HG02943 (cell line): ENCODE results near the gene TADA3.

Experiments
- ATAC-seq: cut with Tn5 transposase; IDR thresholded peaks from one replicate; pipeline ENCODE4 v1.9.1; 2021; ENCODE audit warnings: mild to moderate bottlenecking, low read depth, moderate library complexity; ENCODE audit not compliant: unreplicated experiment

TADA3 gene

GRCh38 chr3:9765865-9766264, 26.4 kb downstream of the TADA3 start:
- ATAC-seq, result no peak

GRCh38 chr3:9762871-9763270, 29.4 kb downstream of the TADA3 start:
- no peak for ATAC-seq

DNA sequence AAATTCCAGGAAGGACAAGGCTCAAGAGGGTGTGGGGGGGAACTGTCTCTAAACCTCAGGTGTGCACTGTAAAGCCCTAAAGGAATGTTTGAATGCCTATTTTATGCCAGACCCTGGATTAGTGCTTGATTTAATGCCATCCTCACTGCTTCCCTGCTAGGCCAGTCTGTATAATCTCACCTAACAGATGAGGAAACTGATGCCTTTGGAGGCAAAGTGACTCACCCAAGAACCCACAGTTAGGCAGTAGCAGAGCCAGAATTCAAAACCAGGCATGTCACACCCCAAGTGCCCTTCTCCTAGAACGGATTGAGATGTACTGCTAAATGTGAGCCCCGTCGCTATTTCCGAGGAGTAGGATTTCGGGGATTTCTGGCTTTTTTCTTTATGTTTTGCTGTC, 30.4 kb downstream of the TADA3 start:
- ATAC-seq, result no peak

DNA sequence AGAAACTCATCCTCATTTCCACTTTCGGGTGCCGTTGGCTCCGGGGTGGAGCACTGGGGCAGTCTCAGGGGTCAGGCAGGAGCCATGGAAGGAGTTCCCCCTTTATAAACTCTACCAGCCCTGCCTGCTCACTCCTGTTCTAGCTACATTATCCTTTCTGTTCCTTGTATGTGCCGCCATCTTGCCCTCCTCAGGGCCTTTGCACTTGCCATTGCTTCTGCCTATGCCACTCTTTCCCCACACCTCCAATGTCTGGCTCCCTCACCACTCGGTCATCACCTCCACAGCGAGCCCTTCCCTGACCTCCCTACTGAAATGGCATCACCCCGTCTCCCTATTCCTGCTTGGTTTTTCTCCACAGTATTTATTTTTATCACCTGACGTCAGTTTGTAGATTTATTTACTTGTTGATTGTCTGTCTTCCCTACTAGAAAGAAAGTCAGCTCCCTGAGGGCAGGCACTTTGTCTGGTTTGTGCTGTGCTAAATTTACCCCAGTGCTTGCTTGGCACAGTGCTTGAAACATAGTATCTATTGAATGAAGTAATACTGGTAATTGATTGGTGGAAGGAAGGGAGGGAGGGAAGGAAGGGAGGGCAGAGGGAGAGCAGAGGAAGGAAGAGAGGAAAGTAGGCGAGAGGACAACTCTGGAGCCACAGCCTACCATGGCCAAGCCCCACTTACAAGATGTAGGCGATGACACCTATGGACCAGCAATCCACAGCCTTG, 31.3 kb downstream of the TADA3 start:
- no peak for ATAC-seq

DNA sequence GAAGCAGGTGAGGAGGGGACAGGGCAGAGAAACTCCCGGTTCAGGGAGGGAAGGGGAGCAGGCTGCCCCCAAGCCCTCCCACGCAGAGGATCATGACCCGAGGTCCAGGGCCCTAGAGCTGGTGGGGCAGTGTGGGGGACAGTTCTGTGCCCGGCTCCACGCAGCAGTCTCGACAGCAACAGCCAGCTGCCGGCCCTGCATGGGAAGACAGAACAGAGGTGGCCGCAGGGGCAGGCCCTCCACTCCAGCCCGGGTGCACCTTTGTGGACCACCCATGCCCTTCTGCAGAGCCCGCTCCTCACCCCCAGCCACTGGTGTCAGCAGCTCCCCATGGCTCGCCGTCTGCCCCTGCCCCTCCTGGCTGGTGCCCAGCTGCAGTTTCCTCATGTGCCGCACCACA, 34.8 kb downstream of the TADA3 start:
- ATAC-seq, result no peak

DNA sequence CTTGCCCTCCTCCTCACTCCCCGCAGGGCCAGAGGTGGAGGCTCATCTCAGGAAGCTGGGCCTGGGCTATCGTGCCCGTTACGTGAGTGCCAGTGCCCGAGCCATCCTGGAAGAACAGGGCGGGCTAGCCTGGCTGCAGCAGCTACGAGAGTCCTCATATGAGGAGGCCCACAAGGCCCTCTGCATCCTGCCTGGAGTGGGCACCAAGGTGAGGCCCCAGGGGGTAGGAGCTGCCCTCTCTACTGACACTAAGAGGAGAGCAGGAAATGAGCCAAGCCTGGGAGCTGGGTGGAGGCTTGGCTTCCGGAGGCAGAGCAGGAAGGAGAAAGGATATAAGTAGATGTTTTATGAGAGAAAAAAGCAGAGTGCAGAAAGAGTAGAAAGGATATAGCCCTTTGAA, 37.6 kb downstream of the TADA3 start:
- no peak for ATAC-seq

DNA sequence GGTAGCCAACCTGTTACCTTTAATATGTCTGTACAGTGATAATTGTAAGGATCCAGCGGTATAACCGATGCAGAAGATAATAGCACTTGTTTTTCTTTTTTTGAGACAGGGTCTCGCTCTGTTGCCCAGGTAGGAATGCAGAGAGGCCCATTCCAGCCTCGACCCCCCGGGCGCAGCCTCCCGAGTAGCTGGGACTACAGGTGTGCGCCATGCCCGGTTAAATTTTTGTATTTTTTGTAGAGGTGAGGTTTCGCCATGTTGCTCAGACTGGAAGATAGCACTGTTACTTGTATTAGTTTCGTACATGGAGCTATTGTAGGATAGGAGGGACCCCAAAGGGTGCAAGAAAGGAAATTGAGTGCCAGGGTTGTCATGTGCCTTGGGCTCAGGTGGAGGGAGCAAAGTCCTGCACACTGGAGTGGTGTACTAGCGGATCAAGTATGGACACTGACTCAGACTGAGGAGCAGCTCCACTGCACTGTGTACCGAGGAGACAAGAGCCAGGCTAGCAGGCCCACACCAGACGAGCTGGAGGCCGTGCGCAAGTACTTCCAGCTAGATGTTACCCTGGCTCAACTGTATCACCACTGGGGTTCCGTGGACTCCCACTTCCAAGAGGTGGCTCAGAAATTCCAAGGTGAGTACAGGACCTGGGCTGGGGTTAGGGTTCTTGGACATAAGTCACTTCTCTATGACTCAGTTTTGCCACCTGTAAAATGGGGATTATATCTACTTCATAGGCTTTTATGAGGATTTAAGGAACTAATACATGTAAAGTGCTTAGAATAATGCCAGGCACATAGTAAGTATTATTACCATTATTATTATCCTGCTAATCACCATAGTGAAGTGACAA, 41.5 kb downstream of the TADA3 start:
- no peak for ATAC-seq

- ATAC-seq, result peak; percentile 92
Measured at GRCh38 chr3:9749645-9750555, 42.4 kb downstream of the TADA3 start, which contains the start of gene OGG1. OGG1 (plus strand) TSS chr3:9749952; CDS start chr3:9750287, 335 bp downstream.

DNA sequence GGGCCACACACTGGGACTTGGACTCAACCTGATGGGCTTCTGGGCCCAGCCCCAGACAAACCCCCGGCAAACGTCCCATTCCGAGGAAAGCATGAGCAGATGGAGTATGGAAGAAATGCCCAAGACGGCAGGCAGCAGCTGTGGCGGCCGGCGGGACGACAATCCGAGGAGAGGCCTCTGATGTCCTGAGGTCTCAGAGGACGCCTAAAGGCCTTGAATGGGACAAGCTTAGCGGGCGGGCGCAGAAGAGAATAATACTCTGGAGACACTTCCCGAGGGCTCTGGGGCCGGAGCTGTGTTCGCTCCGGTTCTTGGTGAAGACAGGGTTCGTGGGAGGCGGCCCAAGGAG, 43.0 kb downstream of the TADA3 start:
- ATAC-seq, result no peak

- ATAC-seq, result no peak
Measured at GRCh38 chr3:9748031-9748430, 44.2 kb downstream of the TADA3 start.

DNA sequence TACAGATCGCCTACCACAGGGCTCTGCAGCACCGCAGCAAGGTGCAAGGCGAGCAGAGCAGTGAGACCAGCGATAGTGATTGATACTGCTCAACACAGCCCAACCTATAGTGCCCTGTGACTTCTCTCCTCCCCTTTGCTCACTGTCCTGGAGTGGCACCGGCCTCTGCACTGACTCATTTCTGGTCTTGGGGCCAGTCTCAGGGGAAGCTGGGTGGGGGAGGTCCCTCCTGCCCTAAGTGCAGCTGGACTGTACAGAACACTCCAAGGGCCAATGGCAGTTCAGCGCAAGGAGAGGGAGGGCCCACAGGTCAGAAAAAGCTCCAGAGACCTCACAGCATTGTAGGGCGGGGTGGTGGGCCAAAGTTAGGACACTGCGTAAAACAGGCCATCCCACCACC, 45.0 kb downstream of the TADA3 start:
- ATAC-seq, result no peak

DNA sequence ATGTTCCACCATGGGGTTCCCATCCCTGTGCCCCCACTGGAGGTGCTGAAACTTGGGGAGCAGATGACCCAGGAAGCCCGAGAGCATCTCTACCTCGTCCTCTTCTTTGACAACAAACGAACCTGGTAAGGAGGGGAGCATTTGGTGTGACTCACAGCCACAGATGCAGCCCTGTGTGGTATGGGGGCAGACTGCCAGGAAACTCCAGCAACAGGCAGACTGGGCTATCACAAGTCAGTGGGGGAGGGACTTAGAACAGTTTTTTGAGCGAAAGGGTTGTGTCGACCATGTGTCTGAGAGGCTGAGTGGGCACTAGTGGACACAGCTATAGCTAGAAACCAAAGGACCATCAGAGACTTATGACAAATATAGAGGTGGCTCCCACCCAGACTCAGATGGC, 45.9 kb downstream of the TADA3 start:
- no peak for ATAC-seq

GRCh38 chr3:9745521-9745920, 46.8 kb downstream of the TADA3 start:
- no peak for ATAC-seq

- ATAC-seq, result no peak
Measured at GRCh38 chr3:9744162-9744561, 48.1 kb downstream of the TADA3 start.

DNA sequence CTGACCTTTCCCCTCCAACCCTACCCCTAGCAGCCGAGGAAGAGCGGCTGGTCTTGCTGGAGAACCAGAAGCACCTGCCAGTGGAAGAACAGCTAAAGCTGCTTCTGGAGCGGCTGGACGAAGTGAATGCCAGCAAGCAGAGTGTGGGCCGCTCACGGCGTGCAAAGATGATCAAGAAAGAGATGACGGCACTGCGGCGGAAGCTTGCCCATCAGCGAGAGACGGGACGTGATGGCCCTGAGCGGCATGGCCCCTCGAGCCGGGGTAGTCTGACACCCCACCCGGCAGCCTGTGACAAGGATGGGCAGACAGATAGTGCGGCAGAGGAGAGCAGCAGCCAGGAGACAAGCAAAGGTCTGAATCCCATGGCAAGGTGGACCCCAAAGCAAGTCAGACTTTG, 48.7 kb downstream of the TADA3 start:
- ATAC-seq, result no peak

GRCh38 chr3:9742560-9742959, 49.7 kb downstream of the TADA3 start:
- no peak for ATAC-seq

DNA sequence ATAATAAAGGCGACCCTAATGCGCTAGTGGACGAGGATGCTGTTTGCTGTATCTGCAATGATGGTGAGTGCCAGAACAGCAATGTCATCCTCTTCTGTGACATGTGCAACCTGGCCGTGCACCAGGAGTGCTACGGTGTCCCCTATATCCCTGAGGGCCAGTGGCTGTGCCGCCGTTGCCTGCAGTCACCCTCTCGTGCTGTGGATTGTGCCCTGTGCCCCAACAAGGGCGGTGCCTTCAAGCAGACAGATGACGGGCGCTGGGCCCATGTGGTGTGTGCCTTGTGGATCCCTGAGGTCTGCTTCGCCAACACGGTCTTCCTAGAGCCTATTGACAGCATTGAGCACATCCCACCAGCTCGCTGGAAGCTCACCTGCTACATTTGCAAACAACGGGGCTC, 53.1 kb downstream of the TADA3 start:
- no peak for ATAC-seq

GRCh38 chr3:9736831-9737230, 55.4 kb downstream of the TADA3 start:
- ATAC-seq, result no peak

- ATAC-seq, result no peak
Measured at GRCh38 chr3:9732740-9733115, 59.5 kb downstream of the TADA3 start.

GRCh38 chr3:9732080-9732739, 60.1 kb downstream of the TADA3 start:
- peak; percentile 2 for ATAC-seq
